ENCODE data around the gene PGLYRP4. TPM values are rescaled to one million over a fixed set of nuclear protein-coding genes. Genes with fewer than 3 reads are reported as not detected.

PGLYRP4 gene
- total and polyA plus RNA-seq, 2 of the 4 experiments (the other 2 are of a cell fraction): not detected

GRCh38 chr1:153389973-153390879 is 41.6 kb upstream of the PGLYRP4 start:
- Histone ChIP-seq H3K4ac (ENCODE audit: low read depth, low read length) (no peak overlapping the region), H3K14ac (replicated peaks; ENCODE audit: low read depth, low read length) (no peak overlapping the region), H3K56ac (ENCODE audit: extremely low read depth, insufficient read depth, low read length) (no peak overlapping the region), H3K9me3 (ENCODE audit: control insufficient read depth, insufficient read depth, low read length) (no peaks in the 10 kb centered on the region), H4K5ac (ENCODE audit: low read depth, low read length) (no peak overlapping the region), H4K20me1 (ENCODE audit: insufficient read depth, low read length) (no peaks in the 10 kb centered on the region), H2BK5ac (ENCODE audit: low read depth, low read length, poor library complexity, severe bottlenecking) (no peak overlapping the region), H3K9me1 (ENCODE audit: insufficient read depth, low read length) (no peaks in the 10 kb centered on the region), H2BK20ac (ENCODE audit: low read depth, low read length) (no peak overlapping the region), H3K4me1 (ENCODE audit: control insufficient read depth, insufficient read depth, low read length) (no peaks in the 10 kb centered on the region), H3K4me3 (ENCODE audit: insufficient read depth, low read depth, low read length) (no peak overlapping the region), H3K23ac (ENCODE audit: low read depth, low read length) (no peak overlapping the region), H3K36me3 (ENCODE audit: control insufficient read depth, insufficient read depth, low read length) (no peaks in the 10 kb centered on the region), H2AK5ac (ENCODE audit: low read depth, low read length) (no peak overlapping the region), H4K91ac (ENCODE audit: insufficient read depth, low read depth, low read length) (no peak overlapping the region), H3K9ac (ENCODE audit: low read depth, low read length) (no peak overlapping the region), H2AK9ac (replicated peaks; ENCODE audit: low read depth, low read length, poor library complexity) (no peak overlapping the region), H3K27me3 (ENCODE audit: control insufficient read depth, insufficient read depth, low read length) (no peaks in the 10 kb centered on the region), H2AFZ (replicated peaks; ENCODE audit: low read length, poor library complexity) (no peak overlapping the region), H3K27ac (ENCODE audit: insufficient read depth, low read length) (no peak overlapping the region), H4K8ac (ENCODE audit: low read depth in 2 of 2, low read length in 2 of 2) (no peak overlapping the region), H2BK120ac (ENCODE audit: low read depth, low read length) (no peak overlapping the region), H2BK15ac (ENCODE audit: low read depth, low read length) (no peak overlapping the region), H3K79me1 (ENCODE audit: low read depth in 1 of 2, low read length in 2 of 2) (no peaks in the 10 kb centered on the region), H3K4me2 (ENCODE audit: low read depth, low read length) (no peak overlapping the region), H3K18ac (ENCODE audit: low read depth, low read length) (no peak overlapping the region)
- ATAC-seq (ENCODE audit: low read depth) (no peak), DNase-seq (no peak)
- intact Hi-C loops (cut with micrococcal nuclease) (no loop called here), in situ Hi-C loops (cut with MboI; ENCODE audit: low sequenced_read_pairs) (no loop called here), dilution Hi-C loops (cut with HindIII; ENCODE audit: low sequenced_read_pairs, unreplicated experiment) (no loop called here)
- ChIA-PET CTCF (no interaction called here), POLR2A (ENCODE audit: unreplicated experiment) (no interaction called here)
- no TSS peak for BruUV-seq (replicated peaks)
- TF ChIP-seq POLR2A (IDR thresholded peaks at IDR 0.05; ENCODE audit: low read depth, low read length) (no peak), FOS (IDR thresholded peaks at IDR 0.05; ENCODE audit: low read depth, low read length) (no peak), CHD1 (IDR thresholded peaks at IDR 0.05; ENCODE audit: low read depth, low read length) (no peak), MXI1 (IDR thresholded peaks at IDR 0.05; ENCODE audit: borderline replicate concordance, low read depth, low read length) (no peak), BHLHE40 (IDR thresholded peaks at IDR 0.05; ENCODE audit: low read depth, low read length) (no peak), SMC3 (IDR thresholded peaks at IDR 0.05; ENCODE audit: low read depth, low read length) (no peak), NFE2L2 (IDR thresholded peaks at IDR 0.05; ENCODE audit: low read depth, low read length) (no peak), USF2 (IDR thresholded peaks at IDR 0.05; ENCODE audit: low read depth, low read length) (no peak), RFX5 (IDR thresholded peaks at IDR 0.05; ENCODE audit: low read depth, low read length) (no peak), RAD21 (IDR thresholded peaks at IDR 0.05; ENCODE audit: low read length) (no peak), CTCF (conservative IDR thresholded peaks at IDR 0.05; ENCODE audit: low read depth, low read length) (no peak)
- 80% methylated on average over 3 of the region's 17 CpGs; no CpG with 5 or more reads in 1 of the 2 experiments for WGBS, 2 experiments (ENCODE audit: extremely low coverage in 2 of 2, insufficient read length in 1 of 2)
